NCI-H2081 treated with DMSO at 0.1 percent for 48 hours (cell line): ENCODE measurements around the gene SRGAP1.
A peak's percentile ranks its signal among the peaks of the same experiment; 100 is the strongest.
"Not testable (repeated sequence)": the region's sequence is repeated elsewhere in the genome, so short reads cannot be mapped to it uniquely, and the experiment has no call there.

Source experiments
- DNase-seq: peaks from one replicate; lab custom pipeline; 2025; lab: John Stamatoyannopoulos, UW

Gene SRGAP1

GRCh38 chr12:64171715-64172114, 327.2 kb downstream of the SRGAP1 start:
- DNase-seq = no peak

- no peak for DNase-seq
Measured at GRCh38 chr12:64172143-64172970, 327.9 kb downstream of the SRGAP1 start.

GRCh38 chr12:64173456-64173855, 329.0 kb downstream of the SRGAP1 start:
- DNase-seq = no peak

- no peak for DNase-seq
Measured at GRCh38 chr12:64175254-64175945, 330.9 kb downstream of the SRGAP1 start.

- no peak for DNase-seq
Measured at GRCh38 chr12:64177001-64177400, 332.5 kb downstream of the SRGAP1 start.

- DNase-seq = no peak
Measured at GRCh38 chr12:64178122-64178521, 333.6 kb downstream of the SRGAP1 start.

- no peak for DNase-seq
Measured at GRCh38 chr12:64180951-64181350, 336.5 kb downstream of the SRGAP1 start.

- DNase-seq = peak; percentile 8
Measured at GRCh38 chr12:64181430-64182291, 337.2 kb downstream of the SRGAP1 start.

GRCh38 chr12:64184216-64184615, 339.7 kb downstream of the SRGAP1 start:
- DNase-seq = no peak

GRCh38 chr12:64186789-64187188, 342.3 kb downstream of the SRGAP1 start:
- no peak for DNase-seq

GRCh38 chr12:64187370-64187769, 342.9 kb downstream of the SRGAP1 start:
- DNase-seq = no peak

GRCh38 chr12:64187794-64188193, 343.3 kb downstream of the SRGAP1 start:
- DNase-seq = no peak

- no peak for DNase-seq
Measured at GRCh38 chr12:64189530-64189929, 345.0 kb downstream of the SRGAP1 start.

GRCh38 chr12:64190140-64190539, 345.6 kb downstream of the SRGAP1 start:
- DNase-seq = no peak

GRCh38 chr12:64192644-64193444, 348.3 kb downstream of the SRGAP1 start:
- no peak for DNase-seq

- DNase-seq = no peak
Measured at GRCh38 chr12:64193931-64194330, 349.4 kb downstream of the SRGAP1 start.

GRCh38 chr12:64194333-64195149, 350.0 kb downstream of the SRGAP1 start:
- no peak for DNase-seq

GRCh38 chr12:64195841-64196240, 351.3 kb downstream of the SRGAP1 start:
- not testable (repeated sequence) for DNase-seq

- no peak for DNase-seq
Measured at GRCh38 chr12:64203036-64203435, 358.5 kb downstream of the SRGAP1 start.

GRCh38 chr12:64203775-64204174, 359.3 kb downstream of the SRGAP1 start:
- no peak for DNase-seq

GRCh38 chr12:64205542-64205941, 361.0 kb downstream of the SRGAP1 start:
- DNase-seq = no peak
